COLO668 (cell line): ENCODE data around the gene DISC1.
A peak's percentile ranks its signal among the peaks of the same experiment; 100 is the strongest.

Experiments
- DNase-seq: peaks from one replicate; lab custom pipeline; 2025; ENCODE audit not compliant: unreplicated experiment; lab: John Stamatoyannopoulos, UW

DISC1 gene

DNA sequence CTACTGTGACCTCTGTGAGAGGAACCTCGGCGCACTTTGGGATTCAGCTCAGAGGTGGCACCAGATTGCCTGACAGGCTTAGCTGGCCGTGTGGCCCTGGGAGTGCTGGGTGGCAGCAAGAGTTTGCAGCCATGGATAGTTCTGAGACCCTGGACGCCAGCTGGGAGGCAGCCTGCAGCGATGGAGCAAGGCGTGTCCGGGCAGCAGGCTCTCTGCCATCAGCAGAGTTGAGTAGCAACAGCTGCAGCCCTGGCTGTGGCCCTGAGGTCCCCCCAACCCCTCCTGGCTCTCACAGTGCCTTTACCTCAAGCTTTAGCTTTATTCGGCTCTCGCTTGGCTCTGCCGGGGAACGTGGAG, 67.5 kb downstream of the DISC1 start:
- DNase-seq, result peak; percentile 58

DNA sequence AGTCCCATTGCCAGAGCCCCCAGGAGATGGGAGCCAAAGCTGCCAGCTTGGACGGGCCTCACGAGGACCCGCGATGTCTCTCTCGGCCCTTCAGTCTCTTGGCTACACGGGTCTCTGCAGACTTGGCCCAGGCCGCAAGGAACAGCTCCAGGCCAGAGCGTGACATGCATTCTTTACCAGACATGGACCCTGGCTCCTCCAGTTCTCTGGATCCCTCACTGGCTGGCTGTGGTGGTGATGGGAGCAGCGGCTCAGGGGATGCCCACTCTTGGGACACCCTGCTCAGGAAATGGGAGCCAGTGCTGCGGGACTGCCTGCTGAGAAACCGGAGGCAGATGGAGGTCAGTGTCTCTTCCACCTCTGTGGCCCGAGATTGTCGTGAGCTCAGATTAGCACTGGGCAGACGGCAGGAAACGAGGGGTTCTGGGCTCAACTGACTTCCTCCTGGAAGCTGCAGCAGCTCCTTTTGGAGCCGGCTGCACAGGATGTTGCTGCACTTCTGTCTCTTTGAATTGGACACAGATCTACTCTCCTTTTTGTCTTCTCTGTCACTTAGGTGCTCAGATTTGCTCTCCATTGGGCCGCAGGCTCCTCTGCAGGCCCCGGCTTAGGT, 68.0 kb downstream of the DISC1 start:
- no peak for DNase-seq

DNA sequence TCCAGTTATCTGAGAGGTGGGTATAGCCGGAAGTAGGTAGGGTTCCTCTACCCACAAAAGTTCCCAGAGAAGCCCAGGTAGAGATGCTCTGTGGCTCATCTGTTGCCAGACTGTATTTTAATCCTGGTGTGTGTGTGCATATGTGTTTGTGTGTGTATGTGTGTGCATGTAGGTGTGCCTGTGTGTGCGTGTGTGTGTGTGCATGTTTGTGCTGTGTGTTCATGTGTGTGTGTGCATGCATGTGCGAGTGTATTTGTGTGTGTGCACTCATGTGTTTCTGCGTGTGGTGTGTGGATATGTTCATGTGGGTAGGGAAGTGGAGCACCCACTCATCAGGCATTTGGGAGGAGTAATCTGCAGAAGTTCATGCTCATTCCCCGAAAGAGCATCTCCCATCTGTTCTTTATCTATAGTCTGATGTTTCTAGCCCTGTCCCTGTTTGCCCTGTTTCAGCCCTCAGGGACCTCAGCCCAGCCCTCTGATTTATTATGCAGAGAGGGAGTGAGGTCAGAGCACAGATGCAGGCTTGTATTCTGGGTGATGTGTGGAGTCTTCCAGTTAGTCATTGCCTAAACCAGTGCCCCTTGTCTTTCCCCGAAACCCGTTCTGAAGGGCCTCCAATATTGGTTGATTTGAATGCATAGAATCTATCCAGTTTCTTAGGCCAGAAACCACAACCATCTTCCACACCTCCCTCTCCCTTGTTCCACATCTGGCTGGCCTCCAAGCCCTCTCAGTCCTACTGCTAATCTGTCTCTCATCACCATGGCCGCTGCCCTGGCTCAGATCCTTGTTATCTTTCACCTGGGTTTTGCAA, 69.1 kb downstream of the DISC1 start:
- DNase-seq, result no peak

DNA sequence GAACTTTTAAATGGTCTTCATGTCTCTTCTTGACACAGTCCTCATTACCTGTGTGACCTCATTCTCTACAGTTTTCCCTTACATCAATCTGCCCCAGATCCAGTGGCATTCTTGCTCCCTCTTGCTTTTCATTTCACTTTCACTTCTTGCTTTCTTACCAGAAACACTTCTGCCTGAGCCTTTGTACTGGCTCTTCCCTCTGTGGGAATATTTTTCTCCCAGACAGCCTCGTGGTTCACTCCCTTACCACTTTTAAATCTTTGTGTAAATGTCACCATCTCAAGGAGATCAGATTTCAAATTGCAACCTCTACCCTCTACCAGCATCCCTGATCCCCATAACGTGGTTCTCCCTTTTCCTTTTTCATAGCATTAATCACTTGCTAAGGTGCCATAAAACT, 73.2 kb downstream of the DISC1 start:
- DNase-seq, result no peak

DNA sequence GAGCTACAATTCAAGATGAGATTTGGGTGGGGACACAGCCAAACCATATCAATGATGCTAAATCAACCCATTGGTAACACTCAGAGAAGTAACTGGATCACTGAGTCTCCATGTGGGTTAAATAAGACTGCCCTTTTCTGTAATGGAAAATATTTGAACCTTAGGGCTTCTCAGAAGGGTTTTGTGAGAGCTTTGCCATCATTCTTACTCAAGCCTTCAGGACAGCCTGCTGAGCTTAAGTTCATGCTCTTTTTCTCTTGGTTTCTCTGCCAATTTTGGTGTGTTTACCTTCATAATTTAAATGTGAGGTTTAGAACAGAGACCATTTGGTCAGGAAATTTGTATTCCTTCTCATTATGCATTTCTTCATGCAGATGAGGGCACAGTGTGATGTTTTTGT, 74.7 kb downstream of the DISC1 start:
- DNase-seq, result no peak

DNA sequence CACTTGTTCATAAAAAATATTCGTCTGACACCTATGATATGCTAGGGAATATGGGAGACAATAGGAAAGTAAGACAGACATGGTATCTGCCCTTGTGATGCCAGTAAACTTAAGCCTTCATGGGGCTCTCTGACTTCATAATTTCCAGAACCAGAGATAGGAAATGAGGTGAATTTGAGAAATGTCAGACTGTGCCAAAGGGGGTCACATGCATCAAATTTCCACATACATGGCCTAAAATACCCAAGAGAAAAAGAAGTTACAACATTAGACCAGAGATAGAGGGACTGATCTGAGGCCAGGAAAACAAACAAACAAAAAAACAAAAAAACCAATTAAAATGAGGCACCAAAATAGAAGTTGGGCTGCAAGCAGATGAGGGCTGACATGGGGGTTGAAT, 75.7 kb downstream of the DISC1 start:
- DNase-seq, result no peak

DNA sequence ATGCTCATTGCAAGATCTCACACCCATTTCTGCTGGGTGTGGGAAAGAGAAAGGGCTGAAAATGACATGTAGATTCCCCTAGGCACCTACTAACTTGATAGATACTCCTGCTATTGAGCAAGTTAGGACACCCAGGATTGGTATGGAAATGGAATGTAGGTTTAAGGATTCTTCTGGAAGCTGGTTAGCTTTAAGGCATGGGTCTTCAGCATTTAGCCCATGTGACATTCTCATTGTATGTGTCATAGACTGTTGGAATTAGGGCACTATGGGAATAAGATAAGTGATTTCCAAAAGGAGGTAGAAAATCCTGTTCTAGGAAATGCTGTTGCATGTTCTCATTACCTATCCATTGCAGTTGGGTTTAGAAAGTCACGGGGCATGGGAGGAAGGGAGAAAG, 76.2 kb downstream of the DISC1 start:
- DNase-seq, result no peak

DNA sequence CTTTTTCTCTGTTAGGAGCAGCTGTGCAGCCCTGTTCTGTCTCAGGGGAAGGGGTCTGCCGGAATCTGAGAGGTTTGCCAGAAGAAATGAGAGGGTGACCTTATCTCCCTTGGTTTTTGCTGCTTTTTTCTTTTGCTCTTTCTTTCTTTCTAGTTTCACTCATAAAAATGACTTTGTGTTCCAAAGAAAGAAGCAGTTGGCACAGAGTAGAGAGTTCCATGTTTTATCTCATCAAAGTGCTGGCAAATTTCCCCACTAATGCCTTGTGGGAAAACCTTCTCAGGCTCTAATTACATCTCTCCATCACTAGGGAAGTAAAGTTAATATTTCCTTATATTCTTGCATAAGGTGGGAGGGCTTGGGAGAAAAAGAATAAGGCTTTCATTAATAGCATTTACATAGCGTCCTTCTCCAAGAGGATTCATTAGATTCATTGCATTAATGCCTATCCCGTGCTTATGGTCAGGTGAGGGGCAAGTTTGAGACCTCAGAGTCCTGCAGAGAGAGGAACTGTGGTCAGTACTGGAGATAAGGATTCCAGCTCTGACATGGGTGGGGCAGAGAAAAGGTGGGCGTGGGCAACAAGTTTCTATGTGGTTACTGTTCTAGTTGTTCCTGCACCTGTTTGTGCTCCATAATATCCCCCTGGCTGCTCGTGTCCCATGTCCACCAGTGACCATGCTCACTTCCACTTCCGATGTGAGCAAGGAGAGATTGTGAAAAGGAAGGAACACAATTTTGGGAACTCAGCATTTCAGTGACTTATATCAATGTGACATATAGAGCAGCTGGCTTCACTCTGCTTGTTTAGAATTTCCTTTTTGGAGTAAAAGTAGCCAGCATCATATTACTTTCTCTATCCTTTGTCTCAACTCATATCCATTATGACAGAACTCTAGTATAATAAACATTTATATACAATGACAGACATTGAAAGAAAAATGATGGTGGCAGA, 79.5 kb downstream of the DISC1 start:
- DNase-seq, result no peak

DNA sequence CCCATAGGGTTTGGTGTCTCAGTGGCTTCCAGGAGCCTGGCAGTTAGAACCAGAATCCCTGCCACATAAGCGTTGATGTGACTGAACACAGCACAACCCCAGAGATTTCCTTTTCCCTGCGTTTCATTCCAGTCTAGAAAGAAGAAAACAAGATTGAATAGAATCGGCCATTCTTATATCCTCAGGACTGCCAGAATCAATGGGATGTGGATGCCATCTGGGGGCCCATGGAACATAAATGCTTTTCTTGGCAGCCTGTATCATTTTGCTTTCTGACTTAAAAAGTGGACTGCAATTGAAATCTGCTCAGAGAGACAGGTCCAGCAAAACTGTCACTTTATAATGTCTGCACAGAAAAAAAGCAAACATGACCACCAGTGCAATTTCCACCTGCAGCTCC, 80.3 kb downstream of the DISC1 start:
- no peak for DNase-seq

DNA sequence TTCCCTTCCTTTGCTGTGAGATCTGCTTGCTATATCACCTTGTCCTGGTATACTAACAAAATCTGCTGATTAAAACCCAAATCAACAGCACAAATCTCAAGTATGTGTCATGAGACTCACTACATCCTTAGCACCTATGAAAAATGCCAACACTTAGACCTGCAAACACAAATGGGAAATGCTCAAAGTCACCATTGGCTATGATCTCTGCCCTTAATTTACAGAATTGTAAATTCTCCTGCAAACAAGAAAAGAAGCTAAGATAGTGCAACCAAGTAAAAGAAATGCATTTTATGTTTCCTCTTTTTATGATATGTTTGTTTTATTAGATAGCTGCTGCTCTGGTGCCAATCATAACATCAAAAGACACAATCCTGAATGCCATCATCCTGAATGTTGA, 80.8 kb downstream of the DISC1 start:
- no peak for DNase-seq

DNA sequence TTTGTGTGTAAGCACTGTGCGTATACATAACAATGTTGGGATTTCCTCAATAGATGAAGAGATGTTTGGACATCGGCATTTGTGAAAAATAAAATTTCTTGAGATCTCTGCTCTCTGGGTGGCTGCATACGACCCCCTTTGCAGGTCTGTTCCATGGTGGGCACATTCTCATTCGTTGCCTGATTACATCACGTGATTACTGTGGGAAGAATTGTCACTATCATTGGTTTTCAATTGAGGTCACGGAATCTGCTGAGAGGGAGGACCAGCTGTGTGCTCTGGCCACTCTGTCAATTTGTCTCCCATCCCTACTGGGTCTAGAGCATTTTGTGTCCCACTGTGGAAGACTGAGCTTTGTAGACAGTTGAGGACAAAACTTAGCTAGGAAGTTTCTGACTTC, 81.8 kb downstream of the DISC1 start:
- DNase-seq, result no peak

DNA sequence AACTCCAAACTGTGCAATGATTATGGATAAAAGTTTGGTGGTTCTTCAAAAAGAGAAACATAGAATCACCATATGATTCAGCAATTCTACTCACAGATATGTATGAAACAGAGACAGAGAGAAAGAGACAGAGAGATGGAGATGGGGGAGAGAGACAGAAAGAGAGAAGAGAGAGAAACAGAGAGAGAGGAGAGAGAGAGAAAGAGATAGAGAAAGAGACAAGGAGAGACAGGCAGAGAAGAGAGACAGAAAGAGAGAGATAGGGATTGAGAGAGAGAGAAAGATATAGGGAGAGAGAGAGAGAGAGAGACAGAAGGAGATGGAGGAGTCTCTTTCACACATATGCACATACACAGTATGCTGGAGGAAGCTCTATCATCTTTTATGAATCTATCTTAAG, 87.8 kb downstream of the DISC1 start:
- DNase-seq, result no peak

DNA sequence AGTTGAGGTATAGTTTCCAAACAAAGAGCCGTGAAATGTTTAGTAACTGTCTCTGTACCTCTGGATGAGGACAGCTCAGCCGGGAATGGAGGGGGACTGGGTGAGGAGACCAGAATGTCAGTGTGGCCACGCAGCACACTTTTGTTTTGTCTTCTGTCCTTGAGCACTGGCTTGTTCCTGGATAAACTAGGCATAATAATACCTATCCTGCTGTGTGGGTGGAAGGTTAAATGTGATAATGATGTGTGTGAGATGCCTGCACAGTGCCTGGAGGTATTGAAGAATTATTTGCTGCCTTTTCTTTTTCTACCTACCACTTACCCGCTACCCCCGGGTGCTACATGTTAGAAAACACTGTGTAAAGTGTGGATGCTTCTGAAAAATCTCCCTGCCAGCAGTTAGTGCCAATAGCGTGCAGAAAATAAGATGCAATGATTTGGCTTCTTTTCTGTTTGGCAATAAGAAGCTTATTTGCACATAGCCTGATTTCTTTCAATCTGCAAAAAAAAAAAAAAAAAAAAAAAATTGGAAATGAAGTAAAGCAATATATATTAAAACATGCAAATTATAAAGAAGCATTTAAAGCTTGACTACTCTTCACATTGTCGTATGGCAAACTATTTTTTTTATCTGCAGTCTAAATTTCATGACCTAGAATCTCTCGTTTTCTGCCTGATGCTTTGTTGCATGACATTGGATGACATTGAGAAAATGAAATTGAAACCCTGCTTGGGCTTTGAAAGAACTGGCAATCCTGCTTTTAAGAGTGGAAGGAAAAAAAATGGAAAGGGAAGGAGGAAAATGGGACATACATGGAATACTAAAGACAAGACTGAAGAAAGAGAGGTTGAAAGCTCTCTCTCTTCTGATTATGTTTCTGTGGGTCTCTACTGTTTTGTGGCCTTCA, 89.5 kb downstream of the DISC1 start:
- DNase-seq, result no peak

DNA sequence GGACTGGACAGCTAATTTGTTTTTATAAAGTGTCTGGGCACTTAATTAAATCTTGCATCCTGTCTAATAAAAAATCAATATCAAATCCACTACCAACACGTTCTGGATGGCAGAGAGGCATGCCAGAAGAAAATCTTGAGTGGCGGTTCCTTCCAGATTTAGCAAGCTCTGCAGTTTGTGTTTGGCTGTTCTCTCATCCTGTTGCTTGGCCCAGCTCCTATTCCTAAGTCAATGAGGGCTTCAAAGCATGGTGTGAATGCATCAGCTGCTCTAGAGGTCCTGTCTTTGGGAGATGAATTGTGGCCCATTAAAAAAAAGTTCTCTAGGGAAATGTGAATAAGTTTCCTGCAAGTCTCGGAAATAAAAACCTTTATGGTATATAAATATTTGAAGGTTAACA, 90.3 kb downstream of the DISC1 start:
- no peak for DNase-seq

DNA sequence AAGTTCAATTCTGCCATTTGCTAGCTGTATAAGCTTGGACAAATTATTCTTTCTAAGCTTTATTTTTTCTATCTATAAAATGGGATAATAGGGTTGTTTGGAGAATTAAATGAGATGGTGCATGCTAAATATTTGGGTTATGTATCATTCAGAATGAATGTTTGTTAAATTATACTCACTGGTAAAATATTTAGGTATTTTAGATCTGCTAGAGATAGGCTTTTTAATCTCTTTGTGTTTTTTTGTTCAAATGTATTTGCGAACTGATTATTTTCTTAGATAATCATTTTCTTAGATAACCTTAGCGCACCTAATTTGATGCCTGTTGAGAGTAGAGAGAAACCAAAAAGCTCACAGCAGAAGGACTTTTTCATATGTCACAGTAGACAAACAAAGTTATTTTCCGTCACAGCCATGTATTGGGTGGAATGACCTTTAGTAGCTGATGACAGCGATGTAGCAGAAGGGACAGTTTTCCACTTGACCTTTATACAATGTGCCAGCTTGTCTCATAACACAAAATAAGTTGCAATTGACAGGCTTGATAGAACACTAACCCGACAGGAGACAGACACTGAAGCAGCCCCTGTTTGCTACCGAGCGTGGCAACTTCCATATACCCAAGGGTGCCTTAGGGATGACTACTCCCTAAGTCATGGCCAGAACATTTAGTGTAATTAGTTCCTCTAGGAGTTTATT, 93.0 kb downstream of the DISC1 start:
- no peak for DNase-seq

DNA sequence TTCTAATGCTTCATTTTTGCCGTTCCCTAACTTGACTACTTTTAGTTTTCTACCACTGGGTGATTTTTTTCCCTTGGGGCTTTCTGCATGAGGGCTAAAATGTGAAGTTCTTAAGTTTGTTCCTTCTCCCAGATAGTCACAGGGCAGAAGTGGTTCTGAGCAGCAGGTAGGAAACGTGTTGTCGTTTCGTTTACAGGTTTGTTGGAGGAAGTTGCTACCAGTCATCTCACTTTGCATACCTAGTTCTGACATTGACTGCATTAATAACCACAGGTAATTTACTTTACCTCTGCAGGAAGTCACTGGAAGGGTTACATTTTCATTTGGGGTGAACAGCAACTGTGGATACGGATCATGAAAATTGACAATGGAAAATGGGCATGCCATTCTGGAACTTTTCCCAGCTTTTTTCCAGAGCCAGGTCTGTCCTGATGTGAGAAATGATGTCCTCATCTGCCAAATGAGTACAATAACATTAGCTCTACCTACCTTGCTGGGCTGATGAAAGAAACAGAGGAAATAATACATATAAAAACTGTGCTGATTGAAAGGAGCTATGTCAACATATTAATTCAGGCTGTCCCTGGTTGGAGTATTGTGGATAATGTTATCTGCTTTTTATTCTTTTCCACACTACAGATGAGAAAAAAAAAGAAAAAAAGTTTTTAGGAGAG, 94.2 kb downstream of the DISC1 start:
- no peak for DNase-seq

DNA sequence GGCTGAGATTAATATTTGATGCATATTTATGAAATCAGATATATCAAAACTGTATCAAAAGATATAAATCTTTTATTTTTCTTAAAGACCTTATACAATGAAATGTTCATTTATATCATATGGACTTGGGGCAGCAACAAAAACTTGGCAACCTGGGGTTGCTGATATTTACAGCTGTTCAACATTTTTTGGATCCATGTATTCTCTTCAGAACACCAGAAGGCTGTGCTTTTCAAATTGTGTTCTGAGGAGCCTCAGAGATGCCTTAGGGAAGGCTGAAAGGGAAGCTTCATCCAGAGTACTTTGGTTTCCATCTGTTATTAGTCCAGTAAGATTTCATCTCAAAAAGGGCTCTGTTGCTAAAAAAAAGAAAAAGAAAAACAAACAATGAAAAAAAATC, 94.8 kb downstream of the DISC1 start:
- DNase-seq, result no peak

DNA sequence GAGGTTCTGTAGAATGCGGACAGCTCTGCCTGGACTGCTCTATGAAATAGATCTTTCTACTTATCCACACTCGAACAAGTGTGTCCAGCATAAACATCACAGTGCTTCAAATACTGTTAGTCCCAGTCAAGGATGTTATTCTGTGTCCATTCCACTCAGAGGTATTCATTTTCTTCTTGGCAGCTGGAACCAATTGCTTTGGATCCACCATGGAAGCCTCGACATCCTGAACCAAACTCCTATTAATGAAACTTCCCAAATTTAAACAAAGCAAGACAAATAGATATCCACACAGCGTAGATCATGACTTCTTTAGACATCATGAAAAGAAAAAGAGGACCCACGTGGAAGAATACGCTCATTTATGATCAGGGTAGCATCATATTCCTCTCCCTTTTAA, 95.8 kb downstream of the DISC1 start:
- no peak for DNase-seq

DNA sequence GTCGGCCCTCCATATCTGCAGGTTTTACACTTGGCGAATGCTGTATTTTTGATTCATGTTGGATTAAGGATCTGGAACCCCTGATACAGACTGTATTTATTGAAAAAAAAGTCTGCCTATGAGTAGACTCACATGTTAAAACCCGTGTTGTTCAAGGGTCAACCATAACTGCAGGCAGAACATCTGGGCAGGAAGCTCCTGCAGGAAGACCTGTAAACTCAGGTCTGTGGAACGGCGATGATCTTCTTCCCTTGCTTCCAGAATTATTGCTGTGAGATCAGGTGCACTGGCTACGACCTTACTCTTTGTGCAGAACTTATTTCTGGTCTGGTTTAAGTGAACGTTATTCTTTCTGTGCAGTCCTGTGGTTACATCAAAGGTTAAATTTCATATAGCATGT, 96.6 kb downstream of the DISC1 start:
- DNase-seq, result no peak

DNA sequence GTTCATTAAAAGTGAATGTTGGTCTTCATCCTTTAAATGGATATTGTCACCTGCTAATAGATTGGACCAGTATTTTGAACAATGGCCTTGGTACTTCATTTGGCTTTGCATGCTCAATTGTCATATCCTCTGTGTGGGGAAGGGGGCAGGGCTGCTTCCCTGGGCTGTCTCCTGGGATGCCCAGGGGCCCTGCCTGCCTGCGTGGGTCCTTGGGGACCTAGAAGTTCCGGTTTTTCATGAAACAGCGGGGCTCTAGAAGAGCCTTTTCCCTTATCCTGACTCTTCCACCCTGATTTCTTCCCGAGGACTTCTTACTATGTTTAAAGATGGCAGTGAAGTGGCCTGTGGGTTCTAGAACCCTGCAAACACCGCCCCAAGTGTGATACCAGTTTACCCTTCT, 97.5 kb downstream of the DISC1 start:
- no peak for DNase-seq
